CD4-positive, CD25-positive, alpha-beta regulatory T cell (primary cell): ENCODE data around the gene SNRPB. TPM values are rescaled to one million over a fixed set of nuclear protein-coding genes. Genes with fewer than 3 reads are reported as not detected.

Experiments used
- ATAC-seq, 2 donors: fragments of 150-1000 bp; cut with Tn5 transposase; one replicate each; pipeline ENCODE4 v1.10.0; 2021; ENCODE audit warnings: low read depth in 2 of 2, moderate number of reproducible peaks in 2 of 2, moderate library complexity in 1 of 2
- DNase-seq, 3 donors: peaks; one replicate each; pipeline versions ENCODE4 v3.0.0 to v3.0.0-alpha.2; 2012 to 2022; ENCODE audit warnings: mixed read lengths in 1 of 3
- H3K27ac ChIP-seq: one replicate; pipeline ENCODE4 v1.7.0; 2013; ENCODE audit warnings: mild to moderate bottlenecking, low read length; ENCODE audit not compliant: insufficient read depth, poor library complexity, severe bottlenecking
- H3K27me3 ChIP-seq: one replicate; pipeline ENCODE4 v1.7.0; 2013; ENCODE audit warnings: low read length; ENCODE audit not compliant: control insufficient read depth, insufficient read depth
- H3K36me3 ChIP-seq: one replicate; pipeline ENCODE4 v1.7.0; 2013; ENCODE audit warnings: mild to moderate bottlenecking, low read length, moderate library complexity; ENCODE audit not compliant: control insufficient read depth, insufficient read depth
- H3K4me1 ChIP-seq: 2 replicates; pipeline ENCODE4 v1.7.0; 2013; ENCODE audit warnings: mild to moderate bottlenecking, low read length; ENCODE audit not compliant: insufficient read depth, control insufficient read depth, poor library complexity, severe bottlenecking
- H3K4me3 ChIP-seq: one replicate; pipeline ENCODE4 v1.7.0; 2013; ENCODE audit warnings: low read depth, mild to moderate bottlenecking, low read length, moderate library complexity
- H3K9me3 ChIP-seq, 2 experiments: 1 replicate in 1 of 2; 2 replicates in 1 of 2; pipeline ENCODE4 v1.7.0; 2013; ENCODE audit warnings: low read length in 2 of 2, mild to moderate bottlenecking in 1 of 2, moderate library complexity in 1 of 2; ENCODE audit not compliant: control insufficient read depth in 2 of 2
- H3K27ac Mint-ChIP-seq, 3 donors: one replicate each; pipeline ENCODE4 v1.8.0; 2020 to 2022; ENCODE audit warnings: mild to moderate bottlenecking in 3 of 3, mixed read lengths in 3 of 3, moderate library complexity in 2 of 3
- H3K27me3 Mint-ChIP-seq: one replicate; pipeline ENCODE4 v1.8.0; 2022; ENCODE audit warnings: mild to moderate bottlenecking, mixed read lengths
- H3K36me3 Mint-ChIP-seq: one replicate; pipeline ENCODE4 v1.8.0; 2020; ENCODE audit warnings: mixed read lengths
- H3K4me1 Mint-ChIP-seq, 4 donors: one replicate each; pipeline ENCODE4 v1.8.0; 2020 to 2022; ENCODE audit warnings: mixed read lengths in 4 of 4, mild to moderate bottlenecking in 1 of 4
- H3K4me3 Mint-ChIP-seq, 4 donors: one replicate each; pipeline ENCODE4 v1.8.0; 2020 to 2022; ENCODE audit warnings: mild to moderate bottlenecking in 4 of 4, mixed read lengths in 4 of 4, moderate library complexity in 3 of 4
- H3K9me3 Mint-ChIP-seq, 7 donors: one replicate each; pipeline ENCODE4 v1.8.0; 2020 to 2022; ENCODE audit warnings: mixed read lengths in 7 of 7, mild to moderate bottlenecking in 3 of 7, moderate library complexity in 2 of 7
- polyA plus RNA-seq, 4 donors: library from polyadenylated mRNA; unstranded; fragments of 300-500 nt; fragmentation: Illumina TruSeq; gene quantifications; one replicate each; pipeline ENCODE4 v1.2.3, GENCODE V29; 2021
- total RNA-seq: library from RNA; stranded (reverse); gene quantifications from one replicate; pipeline ENCODE4 v1.2.3, GENCODE V29; 2022

SNRPB gene
- 132 TPM for total RNA-seq
- polyA plus RNA-seq, result 100 to 1,000 TPM; 276 to 370 (median 300) TPM

- peaks cover 25% of the 10 kb centered on the region for H3K4me1 ChIP-seq
- H3K27me3 Mint-ChIP-seq, result no peaks in the 10 kb centered on the region
- no peaks in the 10 kb centered on the region for H3K9me3 ChIP-seq
- H3K27ac Mint-ChIP-seq, result peak within 1 kb of the TSS; percentile 95 to 100 (median 99)
- peak within 1 kb of the TSS; percentile 97 to 99 (median 98) for H3K4me3 Mint-ChIP-seq
- H3K27me3 ChIP-seq, result no peaks in the 10 kb centered on the region
- H3K9me3 Mint-ChIP-seq, result no peaks in the 10 kb centered on the region
- H3K36me3 ChIP-seq, result peaks cover 23% of the 10 kb centered on the region
- H3K27ac ChIP-seq, result peak within 1 kb of the TSS; percentile 93
- peaks cover 4 to 42% (median 35%) of the 10 kb centered on the region in 4 donors for H3K4me1 Mint-ChIP-seq
- DNase-seq (peak; percentile 93 to 99 (median 95)), ATAC-seq (peak; percentile 92 to 96)
- peaks cover 23% of the 10 kb centered on the region for H3K36me3 Mint-ChIP-seq
- peak within 1 kb of the TSS; percentile 90 for H3K4me3 ChIP-seq
Observed at GRCh38 chr20:2470423-2471193, at the start of gene SNRPB. TSS of gene SNRPB (minus strand) at chr20:2470789. CDS start at chr20:2470690, 99 bp downstream.

GRCh38 chr20:2519115-2519809 lies 48.7 kb upstream of the SNRPB start:
- H3K27me3 Mint-ChIP-seq, result peaks cover 15% of the 10 kb centered on the region
- peak overlapping the region in 2 of 4 donors; percentile 4 to 13 for H3K4me3 Mint-ChIP-seq
- peaks cover 0 to 1% (median 0%) of the 10 kb centered on the region in 7 donors for H3K9me3 Mint-ChIP-seq
- peaks cover 4% of the 10 kb centered on the region for H3K4me1 ChIP-seq
- no peak overlapping the region for H3K4me3 ChIP-seq
- H3K4me1 Mint-ChIP-seq, result peaks cover 0 to 12% (median 4%) of the 10 kb centered on the region in 4 donors
- H3K36me3 Mint-ChIP-seq, result no peaks in the 10 kb centered on the region
- no peaks in the 10 kb centered on the region for H3K9me3 ChIP-seq
- ATAC-seq (no peak), DNase-seq (no peak)
- H3K27me3 ChIP-seq, result peaks cover 7% of the 10 kb centered on the region
- no peak overlapping the region for H3K27ac ChIP-seq
- H3K36me3 ChIP-seq, result no peaks in the 10 kb centered on the region
- H3K27ac Mint-ChIP-seq, result no peak overlapping the region

GRCh38 chr20:2518558-2518957 lies 48.0 kb upstream of the SNRPB start:
- Histone ChIP-seq H3K9me3 (no peaks in the 10 kb centered on the region), H3K36me3 (no peaks in the 10 kb centered on the region), H3K4me3 (no peak overlapping the region), H3K27ac (no peak overlapping the region), H3K27me3 (peaks cover 9% of the 10 kb centered on the region), H3K4me1 (no peaks in the 10 kb centered on the region)
- Mint-ChIP-seq H3K4me1 (peaks cover 0 to 7% (median 4%) of the 10 kb centered on the region in 4 donors), H3K27me3 (peaks cover 20% of the 10 kb centered on the region), H3K36me3 (no peaks in the 10 kb centered on the region), H3K4me3 (no peak overlapping the region), H3K9me3 (peaks cover 0 to 1% (median 0%) of the 10 kb centered on the region in 7 donors), H3K27ac (no peak overlapping the region)
- DNase-seq (no peak), ATAC-seq (no peak)

GRCh38 chr20:2518096-2518495 lies 47.5 kb upstream of the SNRPB start:
- Histone ChIP-seq H3K9me3 (no peaks in the 10 kb centered on the region), H3K36me3 (no peaks in the 10 kb centered on the region), H3K27ac (no peak overlapping the region), H3K27me3 (peaks cover 10% of the 10 kb centered on the region), H3K4me1 (no peaks in the 10 kb centered on the region), H3K4me3 (no peak overlapping the region)
- no peak overlapping the region for H3K4me3 Mint-ChIP-seq
- no peaks in the 10 kb centered on the region for H3K36me3 Mint-ChIP-seq
- no peak for ATAC-seq
- peaks cover 0 to 7% (median 4%) of the 10 kb centered on the region in 4 donors for H3K4me1 Mint-ChIP-seq
- H3K9me3 Mint-ChIP-seq, result peaks cover 0 to 1% (median 0%) of the 10 kb centered on the region in 7 donors
- DNase-seq, result no peak
- no peak overlapping the region for H3K27ac Mint-ChIP-seq
- H3K27me3 Mint-ChIP-seq, result peaks cover 23% of the 10 kb centered on the region

GRCh38 chr20:2516399-2516798 lies 45.8 kb upstream of the SNRPB start:
- Mint-ChIP-seq H3K27ac (no peak overlapping the region), H3K4me3 (no peak overlapping the region), H3K27me3 (peaks cover 24% of the 10 kb centered on the region), H3K4me1 (peaks cover 0 to 2% (median under 1%) of the 10 kb centered on the region in 4 donors), H3K9me3 (peaks cover 0 to 1% (median 0%) of the 10 kb centered on the region in 7 donors), H3K36me3 (no peaks in the 10 kb centered on the region)
- Histone ChIP-seq H3K4me3 (no peak overlapping the region), H3K9me3 (no peaks in the 10 kb centered on the region), H3K27ac (no peak overlapping the region), H3K36me3 (no peaks in the 10 kb centered on the region), H3K4me1 (no peaks in the 10 kb centered on the region), H3K27me3 (peaks cover 20% of the 10 kb centered on the region)
- DNase-seq, result no peak
- no peak for ATAC-seq

GRCh38 chr20:2515203-2515602 lies 44.6 kb upstream of the SNRPB start:
- no peaks in the 10 kb centered on the region for H3K4me1 ChIP-seq
- no peak overlapping the region for H3K27ac ChIP-seq
- no peaks in the 10 kb centered on the region for H3K36me3 Mint-ChIP-seq
- peaks cover 33% of the 10 kb centered on the region for H3K27me3 Mint-ChIP-seq
- peaks cover 23% of the 10 kb centered on the region for H3K27me3 ChIP-seq
- H3K27ac Mint-ChIP-seq, result no peak overlapping the region
- H3K9me3 Mint-ChIP-seq, result no peaks in the 10 kb centered on the region
- no peaks in the 10 kb centered on the region for H3K9me3 ChIP-seq
- H3K4me1 Mint-ChIP-seq, result no peaks in the 10 kb centered on the region
- no peaks in the 10 kb centered on the region for H3K36me3 ChIP-seq
- no peak overlapping the region for H3K4me3 ChIP-seq
- no peak for ATAC-seq
- no peak for DNase-seq
- H3K4me3 Mint-ChIP-seq, result no peak overlapping the region

- Histone ChIP-seq H3K27me3 (peaks cover 17% of the 10 kb centered on the region), H3K27ac (no peak overlapping the region), H3K9me3 (no peaks in the 10 kb centered on the region), H3K4me3 (no peak overlapping the region), H3K4me1 (peaks cover 16% of the 10 kb centered on the region), H3K36me3 (no peaks in the 10 kb centered on the region)
- ATAC-seq (no peak), DNase-seq (no peak)
- Mint-ChIP-seq H3K27ac (no peak overlapping the region), H3K9me3 (no peaks in the 10 kb centered on the region), H3K36me3 (peaks cover 5% of the 10 kb centered on the region), H3K4me3 (peak overlapping the region; percentile 39 to 80 (median 44)), H3K4me1 (peaks cover 0 to 29% (median 13%) of the 10 kb centered on the region in 4 donors), H3K27me3 (peaks cover 34% of the 10 kb centered on the region)
Observed at GRCh38 chr20:2509794-2510193, 39.2 kb upstream of the SNRPB start.
